H1 (cell line): ENCODE data around the gene H6PD. TPM values are rescaled to one million over a fixed set of nuclear protein-coding genes. Genes with fewer than 3 reads are reported as not detected.

ENCODE experiments used
- BACH1 ChIP-seq: IDR thresholded peaks from 2 replicates; pipeline ENCODE4 v1.6.1; 2012; ENCODE audit warnings: low read length, improper control_type of control experiment
- BCL11A ChIP-seq, 2 experiments: IDR thresholded peaks; one replicate each; pipeline ENCODE4 v1.6.1; 2011; ENCODE audit warnings: low read depth in 2 of 2, low read length in 2 of 2, mild to moderate bottlenecking in 2 of 2
- BRCA1 ChIP-seq: IDR thresholded peaks from 2 replicates; pipeline ENCODE4 v1.6.1; 2012; ENCODE audit warnings: low read depth, low read length, improper control_type of control experiment
- CREB1 ChIP-seq: IDR thresholded peaks from 2 replicates; pipeline ENCODE4 v1.6.1; 2012; ENCODE audit warnings: inconsistent platforms
- EGR1 ChIP-seq: IDR thresholded peaks from 2 replicates; pipeline ENCODE4 v1.6.1; 2011; ENCODE audit warnings: low read depth, low read length, borderline replicate concordance
- EP300 ChIP-seq, 2 experiments: IDR thresholded peaks; 1 replicate in 1 of 2; 2 replicates in 1 of 2; pipeline ENCODE4 v1.6.1; 2011 to 2012; ENCODE audit warnings: low read depth in 2 of 2, low read length in 2 of 2, mild to moderate bottlenecking in 2 of 2, borderline replicate concordance in 1 of 2, inconsistent platforms in 1 of 2, moderate library complexity in 1 of 2
- FOSL1 ChIP-seq: IDR thresholded peaks from 2 replicates; pipeline ENCODE4 v1.6.1; 2011; ENCODE audit warnings: mild to moderate bottlenecking, low read depth, low read length, moderate library complexity; ENCODE audit not compliant: insufficient read depth
- GABPA ChIP-seq: IDR thresholded peaks from 2 replicates; pipeline ENCODE4 v1.6.1; 2011; ENCODE audit warnings: mild to moderate bottlenecking, low read length, moderate library complexity, borderline replicate concordance; ENCODE audit not compliant: insufficient read depth
- GTF2F1 ChIP-seq: IDR thresholded peaks from 2 replicates; pipeline ENCODE4 v1.6.1; 2012; ENCODE audit warnings: low read depth, low read length, improper control_type of control experiment, borderline replicate concordance
- JUN ChIP-seq: IDR thresholded peaks from 2 replicates; pipeline ENCODE4 v1.6.1; 2011; ENCODE audit warnings: low read depth, mild to moderate bottlenecking, improper control_type of control experiment, low read length
- JUND ChIP-seq: IDR thresholded peaks from 2 replicates; pipeline ENCODE4 v1.6.1; 2011; ENCODE audit warnings: mild to moderate bottlenecking, improper control_type of control experiment, low read length
- MAX ChIP-seq: IDR thresholded peaks from 2 replicates; pipeline ENCODE4 v1.6.1; 2012; ENCODE audit warnings: inconsistent platforms
- NANOG ChIP-seq: IDR thresholded peaks from 2 replicates; pipeline ENCODE4 v1.6.1; 2011; ENCODE audit warnings: low read length, low read depth, mild to moderate bottlenecking, inconsistent platforms; ENCODE audit not compliant: insufficient read depth, poor library complexity, severe bottlenecking
- PHF8 ChIP-seq: fragments of 200-600 bp; sonication (generic); conservative IDR thresholded peaks from 2 replicates; pipeline ENCODE4 v1.7.1; 2012; ENCODE audit warnings: low read depth, mild to moderate bottlenecking, inconsistent platforms, low read length, moderate library complexity
- RNF2 ChIP-seq: fragments of 200-900, 300-1000 bp; sonication (generic); IDR thresholded peaks from 2 replicates; pipeline ENCODE4 v1.7.1; 2016; ENCODE audit warnings: borderline replicate concordance, low read depth, mild to moderate bottlenecking, antibody characterized with exemption, low read length; ENCODE audit not compliant: poor library complexity, severe bottlenecking; ENCODE audit errors: missing control alignments
- RXRA ChIP-seq: IDR thresholded peaks from 2 replicates; pipeline ENCODE4 v1.6.1; 2011; ENCODE audit warnings: low read depth, mild to moderate bottlenecking, low read length, moderate library complexity; ENCODE audit not compliant: insufficient read depth
- SAP30 ChIP-seq: fragments of 300-600 bp; sonication (generic); IDR thresholded peaks from 2 replicates; pipeline ENCODE4 v1.7.1; 2012; ENCODE audit warnings: low read length, moderate library complexity, mild to moderate bottlenecking, inconsistent platforms; ENCODE audit not compliant: insufficient read depth, insufficient replicate concordance
- SIX5 ChIP-seq: IDR thresholded peaks from 2 replicates; pipeline ENCODE4 v1.6.1; 2011; ENCODE audit warnings: mild to moderate bottlenecking, low read depth, low read length
- SP1 ChIP-seq: IDR thresholded peaks from 2 replicates; pipeline ENCODE4 v1.6.1; 2011; ENCODE audit warnings: low read depth, low read length
- SP2 ChIP-seq: IDR thresholded peaks from 2 replicates; pipeline ENCODE4 v1.6.1; 2012; ENCODE audit warnings: mild to moderate bottlenecking, low read length, inconsistent platforms
- SUZ12 ChIP-seq: fragments of 200-600 bp; sonication (generic); IDR thresholded peaks from 2 replicates; pipeline ENCODE4 v1.6.1; 2012; ENCODE audit warnings: mild to moderate bottlenecking, inconsistent platforms, low read length, moderate library complexity, mixed read lengths
- TEAD4 ChIP-seq: IDR thresholded peaks from 2 replicates; pipeline ENCODE4 v1.6.1; 2012; ENCODE audit warnings: low read depth, low read length, inconsistent platforms, mixed read lengths
- ZNF274 ChIP-seq: IDR thresholded peaks from 2 replicates; pipeline ENCODE4 v1.7.0; 2012; ENCODE audit warnings: low read length, borderline replicate concordance; ENCODE audit errors: extremely low read depth
- polyA plus RNA-seq, 7 experiments: library from polyadenylated mRNA; depleted of rRNA in 3 of 7; stranded (reverse) in 5 of 7; unstranded in 2 of 7; fragments of >200 nt in 5 of 7; fragments of 200-250 nt in 2 of 7; gene quantifications; 1 replicate in 5 of 7; 2 replicates in 1 of 7; 4 replicates in 1 of 7; pipeline versions ENCODE4 v1.2.1 to v1.2.3, GENCODE V29; 2011 to 2013; ENCODE audit warnings: missing spikeins in 2 of 7, mixed read lengths in 2 of 7
- total RNA-seq: library from RNA; stranded (reverse); fragmentation: NEBNext Ultra II Directional; extraction: Animal tissue kit (Norgen Biotek cat#: 25700); gene quantifications from 2 replicates; pipeline ENCODE4 v1.2.1, GENCODE V29; 2021

Gene H6PD
- total and polyA plus RNA-seq, 2 of the 8 experiments (the other 6 are each of a cell fraction or from before 2014, with no cell fraction given), result 3.6 to 3.8 TPM

- TF ChIP-seq GABPA (peak; percentile 76; the same call in 1 of the 2 replicates), BRCA1 (no peak), BCL11A (IDR thresholded peaks at IDR 0.05; ENCODE audit: low read depth in 2 of 2, low read length in 2 of 2) (no peak), TEAD4 (no peak), SAP30 (no peak), CREB1 (peak; percentile 23; the same call in 1 of the 2 replicates), GTF2F1 (no peak), EGR1 (no peak), ZNF274 (no peak), JUN (no peak), MAX (peak; percentile 69; the same call in 1 of the 2 replicates), FOSL1 (no peak), SIX5 (no peak), EP300 (IDR thresholded peaks at IDR 0.05; ENCODE audit: borderline replicate concordance in 1 of 2, low read depth in 2 of 2, low read length in 2 of 2) (no peak), SP1 (no peak), BACH1 (no peak), NANOG (no peak), JUND (no peak), PHF8 (no peak), RXRA (no peak), SUZ12 (peak; percentile 44; the same call in 1 of the 2 replicates), RNF2 (no peak), SP2 (no peak)
- TF ChIP-seq, all 59 proteins: peak for 13
Observed at GRCh38 chr1:9198538-9199361, 35.8 kb upstream of the H6PD start (continued).
